Parathyroid adenoma (tissue), 2 donors: ENCODE results near the gene FRMPD2.
"Not testable (repeated sequence)": the region's sequence is repeated elsewhere in the genome, so short reads cannot be mapped to it uniquely, and the experiment has no call there.

Source experiments
- H2AFZ ChIP-seq: fragments of 300-600 bp; sonication (generic); one replicate; pipeline ENCODE4 v1.7.0; 2017; ENCODE audit warnings: antibody characterized with exemption, mild to moderate bottlenecking
- H3K27ac ChIP-seq: fragments of 300-600 bp; sonication (generic); one replicate; pipeline ENCODE4 v1.7.0; 2017
- H3K27me3 ChIP-seq: fragments of 300-600 bp; sonication (generic); one replicate; pipeline ENCODE4 v1.7.0; 2017; ENCODE audit warnings: low read length; ENCODE audit not compliant: control insufficient read depth, insufficient read depth
- H3K36me3 ChIP-seq: fragments of 300-600 bp; sonication (generic); one replicate; pipeline ENCODE4 v1.7.0; 2017; ENCODE audit warnings: low read length; ENCODE audit not compliant: control insufficient read depth, insufficient read depth
- H3K4me1 ChIP-seq: fragments of 300-600 bp; sonication (generic); one replicate; pipeline ENCODE4 v1.7.0; 2017; ENCODE audit warnings: control low read depth
- H3K4me2 ChIP-seq: fragments of 300-600 bp; sonication (generic); one replicate; pipeline ENCODE4 v1.7.0; 2017; ENCODE audit warnings: low read length
- H3K4me3 ChIP-seq: fragments of 300-600 bp; sonication (generic); one replicate; pipeline ENCODE4 v1.7.0; 2017; ENCODE audit warnings: low read depth, low read length
- H3K79me2 ChIP-seq: fragments of 300-600 bp; sonication (generic); one replicate; pipeline ENCODE4 v1.7.0; 2017; ENCODE audit warnings: control low read depth
- H3K9ac ChIP-seq: fragments of 300-600 bp; sonication (generic); one replicate; pipeline ENCODE4 v1.7.0; 2017; ENCODE audit warnings: mild to moderate bottlenecking
- H3K9me3 ChIP-seq: fragments of 300-600 bp; sonication (generic); one replicate; pipeline ENCODE4 v1.7.0; 2017; ENCODE audit warnings: low read length; ENCODE audit not compliant: control insufficient read depth
- CTCF ChIP-seq: fragments of 300-600 bp; sonication (generic); IDR thresholded peaks from one replicate; pipeline ENCODE4 v1.7.0; 2017; ENCODE audit warnings: antibody characterized with exemption, mild to moderate bottlenecking
- donor health status: primary hyperparathyroidism.

FRMPD2 gene

GRCh38 chr10:48224979-48225560 lies 49.4 kb downstream of the FRMPD2 start:
- Histone ChIP-seq H3K9ac (no peak overlapping the region), H2AFZ (no peak overlapping the region), H3K9me3 (no peaks in the 10 kb centered on the region), H3K4me1 (no peaks in the 10 kb centered on the region), H3K4me2 (no peak overlapping the region), H3K4me3 (no peak overlapping the region), H3K27me3 (no peaks in the 10 kb centered on the region), H3K36me3 (no peaks in the 10 kb centered on the region), H3K27ac (no peak overlapping the region), H3K79me2 (no peaks in the 10 kb centered on the region)
- no peak for TF ChIP-seq CTCF

GRCh38 chr10:48224296-48224695 lies 50.2 kb downstream of the FRMPD2 start:
- no peak for TF ChIP-seq CTCF
- Histone ChIP-seq H3K27ac (no peak overlapping the region), H3K4me1 (no peaks in the 10 kb centered on the region), H3K27me3 (no peaks in the 10 kb centered on the region), H2AFZ (no peak overlapping the region), H3K9ac (no peak overlapping the region), H3K36me3 (no peaks in the 10 kb centered on the region), H3K4me3 (no peak overlapping the region), H3K4me2 (no peak overlapping the region), H3K79me2 (no peaks in the 10 kb centered on the region), H3K9me3 (no peaks in the 10 kb centered on the region)

- H3K27ac ChIP-seq = no peak overlapping the region
- no peak overlapping the region for H3K4me3 ChIP-seq
- H3K27me3 ChIP-seq = no peaks in the 10 kb centered on the region
- H3K9ac ChIP-seq = no peak overlapping the region
- TF ChIP-seq CTCF = no peak
- H3K79me2 ChIP-seq = no peaks in the 10 kb centered on the region
- no peaks in the 10 kb centered on the region for H3K9me3 ChIP-seq
- H3K4me2 ChIP-seq = no peak overlapping the region
- H3K36me3 ChIP-seq = no peaks in the 10 kb centered on the region
- no peak overlapping the region for H2AFZ ChIP-seq
- no peaks in the 10 kb centered on the region for H3K4me1 ChIP-seq
Measured at GRCh38 chr10:48221814-48222213, 52.7 kb downstream of the FRMPD2 start.

GRCh38 chr10:48221031-48221430 lies 53.5 kb downstream of the FRMPD2 start:
- not testable (repeated sequence) for H3K36me3 ChIP-seq, H3K27ac ChIP-seq, H2AFZ ChIP-seq, H3K4me3 ChIP-seq, H3K4me2 ChIP-seq, H3K27me3 ChIP-seq, H3K9me3 ChIP-seq, H3K79me2 ChIP-seq, H3K9ac ChIP-seq, H3K4me1 ChIP-seq

GRCh38 chr10:48219194-48219593 lies 55.3 kb downstream of the FRMPD2 start:
- Histone ChIP-seq H2AFZ (no peak overlapping the region), H3K4me1 (no peaks in the 10 kb centered on the region), H3K79me2 (no peaks in the 10 kb centered on the region), H3K4me2 (no peak overlapping the region), H3K27me3 (no peaks in the 10 kb centered on the region), H3K9me3 (no peaks in the 10 kb centered on the region), H3K36me3 (no peaks in the 10 kb centered on the region), H3K27ac (no peak overlapping the region), H3K4me3 (no peak overlapping the region), H3K9ac (no peak overlapping the region)
- TF ChIP-seq CTCF = no peak
